OCI-LY7 (cell line): ENCODE data around the gene TCEA3. TPM values are rescaled to one million over a fixed set of nuclear protein-coding genes. Genes with fewer than 3 reads are reported as not detected.

Experiments used
- BruUV-seq: library from RNA; stranded (reverse); fragments of 400-500 nt; replicated peaks from 2 replicates; lab custom pipeline; 2021; lab: Mats Ljungman, UMichigan
- CTCF ChIA-PET: fragments of 300-600 bp; sonication (Branson Sonifier 250); formaldehyde crosslinking; loops from one replicate; lab custom pipeline; 2022; ENCODE audit warnings: antibody characterized with exemption; ENCODE audit not compliant: unreplicated experiment; lab: Charles Lee
- POLR2A ChIA-PET: fragments of 300-600 bp; sonication (Branson Sonifier 250); formaldehyde crosslinking; loops from one replicate; lab custom pipeline; 2022; ENCODE audit warnings: antibody characterized with exemption; lab: Charles Lee
- DNase-seq: peaks from one replicate; pipeline ENCODE4 v3.0.0-alpha.2; 2015; ENCODE audit warnings: low spot score
- H2AFZ ChIP-seq: fragments of 200-600 bp; sonication (generic), shearing (Covaris generic); 2 replicates; pipeline ENCODE4 v1.6.1; 2014; ENCODE audit warnings: mild to moderate bottlenecking, antibody characterized with exemption, low read length, moderate library complexity
- H3K27ac ChIP-seq: fragments of 200-600 bp; sonication (generic); 2 replicates; pipeline ENCODE4 v1.5.1; 2014; ENCODE audit warnings: mixed run types, low read depth, mild to moderate bottlenecking, moderate library complexity, low read length, inconsistent platforms; ENCODE audit not compliant: poor library complexity, severe bottlenecking
- H3K36me3 ChIP-seq: fragments of 200-600 bp; sonication (generic); 2 replicates; pipeline ENCODE4 v1.6.1; 2014; ENCODE audit warnings: mild to moderate bottlenecking, antibody characterized with exemption, low read length, moderate library complexity, mixed read lengths; ENCODE audit not compliant: insufficient read depth
- H3K4me1 ChIP-seq: fragments of 200-600 bp; sonication (generic); 2 replicates; pipeline ENCODE4 v1.5.1; 2014; ENCODE audit warnings: mild to moderate bottlenecking, low read length; ENCODE audit not compliant: insufficient read depth, poor library complexity, severe bottlenecking
- H3K4me2 ChIP-seq: fragments of 200-600 bp; sonication (generic); 2 replicates; pipeline ENCODE4 v1.6.1; 2014; ENCODE audit warnings: mild to moderate bottlenecking, low read length
- H3K4me3 ChIP-seq: fragments of 200-600 bp; sonication (generic); 2 replicates; pipeline ENCODE4 v1.5.1; 2014; ENCODE audit warnings: mild to moderate bottlenecking, low read depth, low read length; ENCODE audit not compliant: poor library complexity, severe bottlenecking
- H3K79me2 ChIP-seq: fragments of 200-600 bp; sonication (generic); 2 replicates; pipeline ENCODE4 v1.6.1; 2016; ENCODE audit warnings: low read depth, mild to moderate bottlenecking, low read length, moderate library complexity, mixed read lengths; ENCODE audit not compliant: insufficient read depth
- H3K9me2 ChIP-seq: fragments of 200-600 bp; sonication (generic); 2 replicates; pipeline ENCODE4 v1.6.1; 2016; ENCODE audit warnings: mild to moderate bottlenecking, low read length, mixed read lengths; ENCODE audit not compliant: insufficient read depth
- H3K9me3 ChIP-seq: fragments of 200-600 bp; sonication (generic); 2 replicates; pipeline ENCODE4 v1.6.1; 2014; ENCODE audit warnings: mild to moderate bottlenecking, mixed run types, low read length, mixed read lengths
- H4K20me1 ChIP-seq: fragments of 200-600 bp; sonication (generic); 2 replicates; pipeline ENCODE4 v1.6.1; 2014; ENCODE audit warnings: mild to moderate bottlenecking, antibody characterized with exemption, low read length, moderate library complexity, mixed read lengths; ENCODE audit not compliant: insufficient read depth
- EZH2phosphoT487 ChIP-seq: fragments of 200-600 bp; sonication (generic); IDR thresholded peaks from 2 replicates; pipeline ENCODE4 v1.6.1; 2018; ENCODE audit warnings: low read depth, borderline replicate concordance, mild to moderate bottlenecking, mixed run types, antibody characterized with exemption, low read length, moderate library complexity, mixed read lengths
- intact Hi-C: fragments of 100-400 bp; cut with micrococcal nuclease; formaldehyde crosslinking; loops from one replicate; pipeline ENCODE4 v1.10.0; 2022; ENCODE audit not compliant: unreplicated experiment
- total RNA-seq, 2 experiments: library from RNA; depleted of rRNA in 1 of 2; stranded (reverse); fragments of >200 nt in 1 of 2; shearing (Covaris generic) in 1 of 2; gene quantifications; 2 replicates each; pipeline ENCODE4 v1.2.3, GENCODE V29; 2014 to 2022
- TF ChIP-seq, protein P1 (sequence below): fragments of 200-600 bp; sonication (generic); conservative IDR thresholded peaks from 2 replicates; pipeline ENCODE4 v1.5.1; 2014; ENCODE audit warnings: mild to moderate bottlenecking, antibody characterized with exemption, low read length, moderate library complexity, mixed read lengths

TCEA3 gene
- total RNA-seq, 2 experiments from 2014 or later = not detected

DNA sequence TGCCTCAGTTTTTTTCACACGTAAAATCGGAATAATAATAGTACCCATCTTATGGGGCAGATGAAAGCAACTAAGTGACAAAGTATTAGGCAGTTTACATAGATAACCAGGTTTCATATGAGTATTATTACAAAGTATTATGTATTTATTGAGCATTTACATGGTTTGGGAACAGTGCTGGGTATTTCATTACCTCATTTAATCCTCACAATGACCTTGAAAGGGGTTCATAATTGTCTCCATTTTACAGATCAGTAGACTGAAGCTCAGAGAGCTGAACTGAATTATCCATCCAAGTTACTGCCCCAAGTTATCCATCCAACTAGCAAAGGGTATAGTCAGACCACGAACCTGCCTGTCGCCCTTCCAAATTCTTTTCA lies 21.2 kb downstream of the TCEA3 start:
- ChIA-PET CTCF (interaction anchor here (1.0 kb wide), 1 partner anchor 35 kb away, joined by 6 read pairs; no protein-coding TSS in a partner anchor), POLR2A (interaction anchor here (0.6 to 1.1 kb wide), 3 partner anchors 34 to 284 kb away, joined by 3 to 4 read pairs (median 3); no protein-coding TSS in a partner anchor)
- Histone ChIP-seq H3K4me3 (no peak overlapping the region), H2AFZ (peak overlapping the region; percentile 56; the same call in 1 of the 2 replicates), H3K4me1 (peaks cover 5% of the 10 kb centered on the region), H3K27ac (no peak overlapping the region), H4K20me1 (no peaks in the 10 kb centered on the region), H3K9me3 (no peaks in the 10 kb centered on the region), H3K79me2 (no peaks in the 10 kb centered on the region), H3K9me2 (no peaks in the 10 kb centered on the region), H3K4me2 (no peak overlapping the region), H3K36me3 (no peaks in the 10 kb centered on the region)
- no peak for DNase-seq
- no TSS peak for BruUV-seq
- TF ChIP-seq EZH2phosphoT487 = no peak
- TF ChIP-seq, protein P1, sequence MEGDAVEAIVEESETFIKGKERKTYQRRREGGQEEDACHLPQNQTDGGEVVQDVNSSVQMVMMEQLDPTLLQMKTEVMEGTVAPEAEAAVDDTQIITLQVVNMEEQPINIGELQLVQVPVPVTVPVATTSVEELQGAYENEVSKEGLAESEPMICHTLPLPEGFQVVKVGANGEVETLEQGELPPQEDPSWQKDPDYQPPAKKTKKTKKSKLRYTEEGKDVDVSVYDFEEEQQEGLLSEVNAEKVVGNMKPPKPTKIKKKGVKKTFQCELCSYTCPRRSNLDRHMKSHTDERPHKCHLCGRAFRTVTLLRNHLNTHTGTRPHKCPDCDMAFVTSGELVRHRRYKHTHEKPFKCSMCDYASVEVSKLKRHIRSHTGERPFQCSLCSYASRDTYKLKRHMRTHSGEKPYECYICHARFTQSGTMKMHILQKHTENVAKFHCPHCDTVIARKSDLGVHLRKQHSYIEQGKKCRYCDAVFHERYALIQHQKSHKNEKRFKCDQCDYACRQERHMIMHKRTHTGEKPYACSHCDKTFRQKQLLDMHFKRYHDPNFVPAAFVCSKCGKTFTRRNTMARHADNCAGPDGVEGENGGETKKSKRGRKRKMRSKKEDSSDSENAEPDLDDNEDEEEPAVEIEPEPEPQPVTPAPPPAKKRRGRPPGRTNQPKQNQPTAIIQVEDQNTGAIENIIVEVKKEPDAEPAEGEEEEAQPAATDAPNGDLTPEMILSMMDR = no peak
- intact Hi-C loops = loop anchor here (5.0 to 10.0 kb wide), 2 partner anchors 69 to 111 kb away; no protein-coding TSS in a partner anchor

DNA sequence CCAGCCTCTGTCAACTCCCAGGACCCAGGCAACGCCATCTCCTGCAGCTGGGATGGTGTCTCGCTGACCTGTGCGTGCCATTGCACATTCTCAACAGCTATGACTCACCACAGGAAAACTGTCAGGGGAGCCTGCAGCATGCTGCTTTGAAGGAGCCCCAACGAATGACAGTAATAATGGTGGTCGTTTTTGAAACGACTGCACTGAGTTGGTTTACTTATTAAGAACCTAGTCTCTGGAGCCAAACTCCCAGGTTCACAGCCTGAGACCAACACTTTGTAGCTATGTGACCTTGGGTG lies 21.6 kb downstream of the TCEA3 start:
- no peaks in the 10 kb centered on the region for H3K9me2 ChIP-seq
- intact Hi-C loops = loop anchor here (5.0 to 10.0 kb wide), 2 partner anchors 68 to 111 kb away; no protein-coding TSS in a partner anchor
- DNase-seq = no peak
- no TSS peak for BruUV-seq
- ChIA-PET POLR2A (interaction anchor here (0.6 to 1.1 kb wide), 2 partner anchors 35 to 284 kb away, joined by 3 to 4 read pairs; no protein-coding TSS in a partner anchor), CTCF (interaction anchor here (1.0 kb wide), 1 partner anchor 35 kb away, joined by 6 read pairs; no protein-coding TSS in a partner anchor)
- peaks cover 5% of the 10 kb centered on the region for H3K4me1 ChIP-seq
- no peaks in the 10 kb centered on the region for H3K36me3 ChIP-seq
- no peaks in the 10 kb centered on the region for H4K20me1 ChIP-seq
- no peaks in the 10 kb centered on the region for H3K79me2 ChIP-seq
- H3K27ac ChIP-seq = no peak overlapping the region
- no peak overlapping the region for H3K4me2 ChIP-seq
- no peaks in the 10 kb centered on the region for H3K9me3 ChIP-seq
- H3K4me3 ChIP-seq = no peak overlapping the region
- H2AFZ ChIP-seq = no peak overlapping the region
- TF ChIP-seq, protein P1 = no peak
- no peak for TF ChIP-seq EZH2phosphoT487

DNA sequence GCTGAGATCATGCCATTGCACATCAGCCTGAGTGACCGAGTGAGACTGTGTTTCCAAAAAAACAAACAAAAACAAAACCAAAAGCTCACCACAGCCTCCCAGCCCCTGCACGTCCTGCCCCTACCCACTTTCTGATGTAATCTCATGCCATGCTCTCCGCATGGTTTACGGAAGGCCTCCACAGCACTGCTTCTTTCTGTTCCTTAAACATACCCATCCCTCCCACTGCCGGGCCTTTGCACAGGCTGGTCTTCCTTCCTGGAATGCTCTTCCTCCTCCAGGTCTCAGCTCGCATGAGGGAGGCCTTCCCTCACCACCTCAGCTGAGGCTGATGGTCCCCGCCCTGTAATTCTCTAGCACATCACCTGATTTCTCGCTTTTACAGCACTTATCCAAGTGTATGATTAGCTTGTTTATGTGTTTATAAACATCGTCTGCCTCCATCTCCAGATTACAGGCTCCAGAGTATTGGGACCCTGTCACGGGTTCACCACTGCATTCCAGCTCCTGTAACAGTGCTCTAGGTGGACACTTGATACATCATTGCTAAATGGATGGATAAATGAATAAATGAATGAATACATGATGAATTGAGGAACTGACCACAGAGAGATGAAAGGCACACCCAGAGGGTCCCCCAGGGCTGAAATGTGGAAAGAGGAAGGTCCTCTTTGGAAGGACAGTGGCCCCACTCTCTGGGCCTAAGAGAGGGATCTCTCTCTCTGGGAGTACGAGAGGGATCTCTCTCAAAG lies 22.1 kb downstream of the TCEA3 start:
- BruUV-seq = no TSS peak
- Histone ChIP-seq H3K4me1 (peaks cover 5% of the 10 kb centered on the region), H2AFZ (no peak overlapping the region), H3K9me2 (no peaks in the 10 kb centered on the region), H3K79me2 (no peaks in the 10 kb centered on the region), H3K4me3 (no peak overlapping the region), H4K20me1 (no peaks in the 10 kb centered on the region), H3K27ac (no peak overlapping the region), H3K36me3 (no peaks in the 10 kb centered on the region), H3K4me2 (no peak overlapping the region), H3K9me3 (no peaks in the 10 kb centered on the region)
- CTCF ChIA-PET = no interaction called here
- POLR2A ChIA-PET = interaction anchor here (0.6 kb wide), 2 partner anchors 58 to 118 kb away, joined by 4 read pairs; partner anchors contain the start of gene HNRNPR
- DNase-seq = no peak
- intact Hi-C loops = loop anchor here (5.0 to 10.0 kb wide), 2 partner anchors 68 to 110 kb away; no protein-coding TSS in a partner anchor
- TF ChIP-seq, protein P1 = no peak
- no peak for TF ChIP-seq EZH2phosphoT487
